Smooth muscle cell (in vitro differentiated cells): ENCODE results near the gene LCN15. TPM values are rescaled to one million over a fixed set of nuclear protein-coding genes. Genes with fewer than 3 reads are reported as not detected.

Experiments used
- DNase-seq: peaks from one replicate; lab custom pipeline; 2025; ENCODE audit not compliant: unreplicated experiment; lab: John Stamatoyannopoulos, UW
- H2AFZ ChIP-seq: fragments of 200-600 bp; sonication (generic); 2 replicates; pipeline ENCODE4 v1.6.0; 2016; ENCODE audit warnings: antibody characterized with exemption, low read depth, mild to moderate bottlenecking
- H3F3A ChIP-seq: fragments of 200-600 bp; sonication (generic); 2 replicates; pipeline ENCODE4 v1.6.0; 2017; ENCODE audit warnings: antibody characterized with exemption, low read depth
- H3K27ac ChIP-seq: fragments of 200-600 bp; sonication (generic); 2 replicates; pipeline ENCODE4 v1.5.1; 2016; ENCODE audit warnings: low read depth, mild to moderate bottlenecking
- H3K27me3 ChIP-seq: fragments of 200-600 bp; sonication (generic); 2 replicates; pipeline ENCODE4 v1.6.1; 2016; ENCODE audit warnings: low read depth, mild to moderate bottlenecking
- H3K36me3 ChIP-seq: fragments of 200-600 bp; sonication (generic); 2 replicates; pipeline ENCODE4 v1.5.1; 2016; ENCODE audit warnings: low read depth
- H3K4me1 ChIP-seq: fragments of 200-600 bp; sonication (generic); 2 replicates; pipeline ENCODE4 v1.5.1; 2016; ENCODE audit warnings: low read depth
- H3K4me2 ChIP-seq: fragments of 200-600 bp; sonication (generic); 2 replicates; pipeline ENCODE4 v1.6.0; 2016; ENCODE audit warnings: mild to moderate bottlenecking
- H3K4me3 ChIP-seq: fragments of 200-600 bp; sonication (generic); 2 replicates; pipeline ENCODE4 v1.5.1; 2016; ENCODE audit warnings: mild to moderate bottlenecking
- H3K79me2 ChIP-seq: fragments of 200-600 bp; sonication (generic); 2 replicates; pipeline ENCODE4 v1.6.0; 2016; ENCODE audit warnings: low read depth, mild to moderate bottlenecking
- H3K9ac ChIP-seq: fragments of 200-600 bp; sonication (generic); 2 replicates; pipeline ENCODE4 v1.6.0; 2016; ENCODE audit warnings: low read depth
- H3K9me3 ChIP-seq: fragments of 200-600 bp; sonication (generic); replicated peaks from 2 replicates; pipeline ENCODE4 v1.5.1; 2016; ENCODE audit warnings: low read depth
- H4K20me1 ChIP-seq: fragments of 200-600 bp; sonication (generic); 2 replicates; pipeline ENCODE4 v1.6.0; 2016; ENCODE audit warnings: low read depth
- CTCF ChIP-seq: fragments of 200-600 bp; sonication (generic); IDR thresholded peaks from 2 replicates; pipeline ENCODE4 v1.5.1; 2017; ENCODE audit warnings: borderline replicate concordance, mild to moderate bottlenecking, antibody characterized with exemption; ENCODE audit not compliant: insufficient read depth, poor library complexity, severe bottlenecking
- WGBS: methylation state at CpG from one replicate; pipeline ENCODE4 v1.1.7; 2016; ENCODE audit warnings: low lambda C conversion rate; 5-methylcytosine and 5-hydroxymethylcytosine counted together
- polyA plus RNA-seq: library from polyadenylated mRNA; unstranded; fragments of >200 nt; fragmentation: Nextera tagmentation; extraction: Ambion mirVana; gene quantifications from 2 replicates; pipeline ENCODE4 v1.2.1, GENCODE V29; 2016
- total RNA-seq: library from RNA; depleted of rRNA; stranded (reverse); fragments of >200 nt; gene quantifications from 2 replicates; pipeline ENCODE4 v1.2.3, GENCODE V29; 2014

The LCN15 gene
- total and polyA plus RNA-seq, 2 experiments from 2014 or later = not detected

DNA sequence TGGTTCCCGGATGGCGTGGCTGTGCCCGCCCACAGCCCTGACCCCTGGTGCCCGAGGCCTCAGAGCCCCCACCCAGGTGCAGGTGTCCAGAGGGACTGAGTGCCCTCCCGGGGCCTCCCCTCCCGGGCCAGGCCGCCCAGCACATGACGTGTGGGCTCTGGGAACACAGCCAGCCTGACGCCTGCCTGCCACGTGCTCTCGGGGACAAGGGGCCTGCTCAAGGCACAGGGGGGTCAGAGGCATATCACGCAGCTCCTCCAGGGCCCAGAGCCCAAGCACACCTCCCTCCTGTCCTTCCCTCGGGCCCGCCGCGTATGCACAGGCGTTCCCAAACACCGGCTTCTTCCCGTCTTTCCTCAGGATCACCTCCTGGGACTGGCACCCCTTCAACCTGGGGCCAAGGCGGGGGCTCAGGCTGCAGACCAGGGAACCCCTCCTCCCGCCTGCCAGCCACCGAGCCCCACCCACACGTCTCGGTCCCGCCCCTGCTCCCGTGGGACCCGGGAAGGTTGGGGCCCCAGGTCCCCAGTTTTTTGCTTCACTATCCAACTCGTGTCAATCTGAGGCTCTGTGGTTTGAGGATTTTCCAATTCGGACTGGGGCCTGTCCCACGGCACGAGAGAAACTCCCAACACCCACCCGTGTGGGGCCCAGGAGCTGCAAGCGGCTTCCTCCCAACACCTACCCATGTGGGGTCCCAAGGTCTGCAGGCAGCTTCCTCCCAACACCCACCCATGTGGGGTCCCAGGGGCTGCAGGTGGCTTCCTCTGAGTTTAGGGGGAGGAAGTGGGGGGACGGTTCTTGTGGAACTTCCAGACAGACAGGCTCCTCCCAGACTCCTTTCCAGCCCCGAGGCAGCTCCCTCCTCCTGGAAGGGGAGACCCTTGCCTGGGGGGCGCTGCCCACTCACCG, 23.1 kb downstream of the LCN15 start:
- no peaks in the 10 kb centered on the region for H3K79me2 ChIP-seq
- no peaks in the 10 kb centered on the region for H3F3A ChIP-seq
- H2AFZ ChIP-seq = no peak overlapping the region
- no peak for TF ChIP-seq CTCF
- no peak overlapping the region for H3K9ac ChIP-seq
- H3K9me3 ChIP-seq = no peaks in the 10 kb centered on the region
- H3K36me3 ChIP-seq = no peaks in the 10 kb centered on the region
- no peak overlapping the region for H3K4me3 ChIP-seq
- no peak for DNase-seq
- H3K4me1 ChIP-seq = no peaks in the 10 kb centered on the region
- H3K4me2 ChIP-seq = no peak overlapping the region
- H4K20me1 ChIP-seq = no peaks in the 10 kb centered on the region
- WGBS = 79% methylated on average over 25 of the region's 37 CpGs
- no peak overlapping the region for H3K27ac ChIP-seq
- no peaks in the 10 kb centered on the region for H3K27me3 ChIP-seq

GRCh38 chr9:136740491-136740890, 23.8 kb downstream of the LCN15 start:
- H3K27me3 ChIP-seq = no peaks in the 10 kb centered on the region
- no peaks in the 10 kb centered on the region for H4K20me1 ChIP-seq
- H3K9ac ChIP-seq = no peak overlapping the region
- no peaks in the 10 kb centered on the region for H3K36me3 ChIP-seq
- H3K4me3 ChIP-seq = no peak overlapping the region
- no peak overlapping the region for H3K4me2 ChIP-seq
- H3K4me1 ChIP-seq = no peaks in the 10 kb centered on the region
- H3F3A ChIP-seq = no peaks in the 10 kb centered on the region
- WGBS = 87% methylated on average over 14 of the region's 16 CpGs
- DNase-seq = no peak
- no peaks in the 10 kb centered on the region for H3K79me2 ChIP-seq
- no peak overlapping the region for H2AFZ ChIP-seq
- H3K9me3 ChIP-seq = no peaks in the 10 kb centered on the region
- no peak overlapping the region for H3K27ac ChIP-seq
- TF ChIP-seq CTCF = no peak

- H2AFZ ChIP-seq = no peak overlapping the region
- no peaks in the 10 kb centered on the region for H4K20me1 ChIP-seq
- no peaks in the 10 kb centered on the region for H3K36me3 ChIP-seq
- H3K9ac ChIP-seq = no peak overlapping the region
- no peaks in the 10 kb centered on the region for H3K27me3 ChIP-seq
- TF ChIP-seq CTCF = no peak
- no peaks in the 10 kb centered on the region for H3K9me3 ChIP-seq
- DNase-seq = no peak
- H3K4me3 ChIP-seq = no peak overlapping the region
- H3K79me2 ChIP-seq = no peaks in the 10 kb centered on the region
- 88% methylated on average over 11 of the region's 11 CpGs for WGBS
- no peaks in the 10 kb centered on the region for H3K4me1 ChIP-seq
- no peak overlapping the region for H3K27ac ChIP-seq
- no peaks in the 10 kb centered on the region for H3F3A ChIP-seq
- H3K4me2 ChIP-seq = no peak overlapping the region
These were observed 24.2 kb downstream of the LCN15 start for GRCh38 chr9:136740069-136740468.

DNA sequence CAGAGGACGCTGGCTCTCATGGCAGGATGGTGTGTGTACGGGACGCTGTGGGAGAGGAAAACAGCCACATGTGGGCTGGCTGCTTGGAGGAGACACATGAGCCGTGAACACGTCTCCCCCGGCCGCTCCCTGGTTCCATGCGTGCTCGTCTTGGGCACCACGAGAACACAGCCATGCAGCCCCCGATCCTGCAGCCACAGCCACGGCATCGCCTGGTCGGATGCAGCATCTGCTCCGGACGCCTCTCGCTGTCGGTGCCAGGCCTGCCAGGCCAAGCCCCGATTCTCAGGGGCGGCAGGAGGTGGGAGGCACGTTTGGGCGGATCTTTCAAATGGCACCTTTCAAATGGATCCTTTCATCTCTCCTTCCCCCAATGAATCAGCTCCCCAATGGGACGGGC, 24.8 kb downstream of the LCN15 start:
- H3K79me2 ChIP-seq = no peaks in the 10 kb centered on the region
- no peaks in the 10 kb centered on the region for H4K20me1 ChIP-seq
- H3K4me2 ChIP-seq = no peak overlapping the region
- H3K27me3 ChIP-seq = no peaks in the 10 kb centered on the region
- no peak overlapping the region for H2AFZ ChIP-seq
- H3F3A ChIP-seq = no peaks in the 10 kb centered on the region
- DNase-seq = no peak
- no peaks in the 10 kb centered on the region for H3K9me3 ChIP-seq
- no peaks in the 10 kb centered on the region for H3K4me1 ChIP-seq
- WGBS = 94% methylated on average over 23 of the region's 23 CpGs
- no peak overlapping the region for H3K9ac ChIP-seq
- no peak overlapping the region for H3K27ac ChIP-seq
- no peak for TF ChIP-seq CTCF
- H3K36me3 ChIP-seq = no peaks in the 10 kb centered on the region
- no peak overlapping the region for H3K4me3 ChIP-seq
